ENCODE results near the gene MINDY1.

- TF ChIP-seq, protein P1, sequence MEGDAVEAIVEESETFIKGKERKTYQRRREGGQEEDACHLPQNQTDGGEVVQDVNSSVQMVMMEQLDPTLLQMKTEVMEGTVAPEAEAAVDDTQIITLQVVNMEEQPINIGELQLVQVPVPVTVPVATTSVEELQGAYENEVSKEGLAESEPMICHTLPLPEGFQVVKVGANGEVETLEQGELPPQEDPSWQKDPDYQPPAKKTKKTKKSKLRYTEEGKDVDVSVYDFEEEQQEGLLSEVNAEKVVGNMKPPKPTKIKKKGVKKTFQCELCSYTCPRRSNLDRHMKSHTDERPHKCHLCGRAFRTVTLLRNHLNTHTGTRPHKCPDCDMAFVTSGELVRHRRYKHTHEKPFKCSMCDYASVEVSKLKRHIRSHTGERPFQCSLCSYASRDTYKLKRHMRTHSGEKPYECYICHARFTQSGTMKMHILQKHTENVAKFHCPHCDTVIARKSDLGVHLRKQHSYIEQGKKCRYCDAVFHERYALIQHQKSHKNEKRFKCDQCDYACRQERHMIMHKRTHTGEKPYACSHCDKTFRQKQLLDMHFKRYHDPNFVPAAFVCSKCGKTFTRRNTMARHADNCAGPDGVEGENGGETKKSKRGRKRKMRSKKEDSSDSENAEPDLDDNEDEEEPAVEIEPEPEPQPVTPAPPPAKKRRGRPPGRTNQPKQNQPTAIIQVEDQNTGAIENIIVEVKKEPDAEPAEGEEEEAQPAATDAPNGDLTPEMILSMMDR (IDR thresholded peaks at IDR 0.05) = no peak
- no peak for TF ChIP-seq POLR2A (IDR thresholded peaks at IDR 0.05)
Measured at GRCh38 chr1:150971583-150972416, 34.9 kb downstream of the MINDY1 start.
